Measurements from ENCODE around the gene NFYA.

NFYA gene

DNA sequence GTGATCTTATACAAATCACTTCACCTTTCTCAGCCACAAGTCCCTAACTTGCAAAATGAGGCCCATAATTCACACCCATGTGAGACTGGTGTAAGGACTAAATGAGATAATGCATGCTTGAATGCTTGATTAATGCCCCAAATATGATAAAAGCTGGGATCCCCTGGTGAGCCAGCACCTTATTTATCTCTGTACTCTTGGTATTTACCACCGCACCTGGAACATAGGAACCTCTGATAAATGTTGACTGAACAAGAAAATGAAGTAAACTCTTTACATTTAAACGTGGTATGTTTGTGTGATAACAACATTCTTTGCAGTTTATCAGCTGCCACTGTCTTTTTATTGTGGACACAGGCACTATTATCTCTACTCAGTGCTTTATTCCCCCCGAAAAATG lies 22.2 kb upstream of the NFYA start:
- no peaks in the 10 kb centered on the region for H3K9me3 Mint-ChIP-seq
- no peak overlapping the region for H3K4me3 Mint-ChIP-seq
- ATAC-seq (replicated peaks; ENCODE audit: extremely low read depth, poor library complexity, severe bottlenecking) (no peak), DNase-seq (ENCODE audit: low spot score in 2 of 2) (no peak)
- peaks cover 3% of the 10 kb centered on the region for H3K36me3 Mint-ChIP-seq (ENCODE audit: insufficient read depth)
- H3K4me1 Mint-ChIP-seq = peaks cover 12% of the 10 kb centered on the region
- H3K27me3 Mint-ChIP-seq = no peaks in the 10 kb centered on the region
- H3K27ac Mint-ChIP-seq (ENCODE audit: low read depth) = no peak overlapping the region

DNA sequence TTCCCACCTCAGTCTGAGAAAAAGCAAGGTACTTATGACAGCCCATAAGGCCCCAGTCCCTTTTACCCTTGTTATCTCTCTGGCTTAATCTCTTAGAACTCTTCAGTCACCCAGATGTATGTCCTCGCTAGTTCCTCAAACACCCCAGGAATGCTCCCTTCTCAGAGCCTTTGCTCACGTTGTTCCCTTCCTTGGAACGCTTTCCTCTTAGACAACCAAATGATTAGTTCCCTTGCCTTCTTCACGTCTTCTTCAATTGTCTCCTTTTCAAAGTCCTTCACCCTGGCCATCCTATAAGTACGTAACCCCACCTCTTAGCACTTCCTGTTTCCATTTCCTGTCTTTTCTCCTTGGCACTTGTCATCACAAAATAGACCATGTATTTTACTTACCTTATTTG lies 20.9 kb upstream of the NFYA start:
- no peak for DNase-seq (ENCODE audit: low spot score in 2 of 2)
- Mint-ChIP-seq H3K4me3 (no peak overlapping the region), H3K27me3 (no peaks in the 10 kb centered on the region), H3K36me3 (ENCODE audit: insufficient read depth) (peaks cover 3% of the 10 kb centered on the region), H3K27ac (ENCODE audit: low read depth) (peak overlapping the region; percentile 11), H3K4me1 (peaks cover 12% of the 10 kb centered on the region), H3K9me3 (no peaks in the 10 kb centered on the region)
- ATAC-seq (replicated peaks; ENCODE audit: extremely low read depth, poor library complexity, severe bottlenecking) = no peak

DNA sequence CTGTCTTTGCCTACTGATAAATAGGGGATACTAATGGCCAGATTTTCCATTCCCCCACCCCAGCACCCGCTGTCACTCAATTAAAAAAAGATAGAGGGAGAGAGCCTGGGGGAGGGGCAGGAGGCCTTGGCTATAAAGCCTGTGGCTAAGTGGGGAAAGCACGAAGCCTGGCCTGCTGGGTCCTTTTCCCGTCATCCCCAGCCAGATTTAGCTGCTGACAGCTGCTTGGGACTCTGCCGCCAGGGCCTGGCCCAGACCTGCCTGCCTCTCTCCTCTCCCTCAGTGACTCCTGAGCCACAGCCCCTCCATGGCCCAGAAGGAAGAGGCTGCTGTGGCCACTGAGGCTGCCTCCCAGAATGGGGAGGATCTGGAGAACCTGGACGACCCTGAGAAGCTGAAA lies 19.7 kb upstream of the NFYA start, which contains the start of gene APOBEC2:
APOBEC2 (plus strand) TSS at position 162 of the 400 bp plus-strand sequence; CDS start at position 308, 146 bp downstream.
- H3K27me3 Mint-ChIP-seq = no peaks in the 10 kb centered on the region
- no peaks in the 10 kb centered on the region for H3K9me3 Mint-ChIP-seq
- ATAC-seq (replicated peaks; ENCODE audit: extremely low read depth, poor library complexity, severe bottlenecking) = no peak
- peak within 1 kb of the TSS; percentile 11 for H3K27ac Mint-ChIP-seq (ENCODE audit: low read depth)
- no peak within 1 kb of the TSS for H3K4me3 Mint-ChIP-seq
- peaks cover 12% of the 10 kb centered on the region for H3K4me1 Mint-ChIP-seq
- DNase-seq (ENCODE audit: low spot score in 2 of 2) = no peak
- H3K36me3 Mint-ChIP-seq (ENCODE audit: insufficient read depth) = peaks cover 6% of the 10 kb centered on the region

DNA sequence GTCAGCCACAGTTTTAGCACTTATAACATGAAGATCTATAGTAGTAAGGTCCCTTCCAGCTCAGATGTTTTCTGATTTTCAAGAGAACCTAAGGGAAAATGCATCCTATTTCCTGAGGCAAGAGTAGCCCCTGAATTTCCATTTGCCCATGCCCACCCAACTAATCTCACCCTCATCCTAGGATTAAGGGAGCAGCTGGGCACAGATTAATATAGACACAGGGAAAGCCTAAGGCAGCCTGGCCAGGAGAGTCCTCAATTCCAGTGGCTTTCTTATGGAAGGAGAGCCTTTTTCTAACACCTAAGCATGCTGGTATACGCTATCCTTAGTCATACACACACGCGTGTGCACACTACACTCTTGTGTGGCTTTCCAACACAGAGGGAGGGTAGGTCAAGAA lies 18.3 kb upstream of the NFYA start:
- Mint-ChIP-seq H3K4me3 (no peak overlapping the region), H3K4me1 (peaks cover 12% of the 10 kb centered on the region), H3K36me3 (ENCODE audit: insufficient read depth) (peaks cover 6% of the 10 kb centered on the region), H3K9me3 (no peaks in the 10 kb centered on the region), H3K27ac (ENCODE audit: low read depth) (no peak overlapping the region), H3K27me3 (no peaks in the 10 kb centered on the region)
- DNase-seq (ENCODE audit: low spot score in 2 of 2) (no peak), ATAC-seq (replicated peaks; ENCODE audit: extremely low read depth, poor library complexity, severe bottlenecking) (no peak)

DNA sequence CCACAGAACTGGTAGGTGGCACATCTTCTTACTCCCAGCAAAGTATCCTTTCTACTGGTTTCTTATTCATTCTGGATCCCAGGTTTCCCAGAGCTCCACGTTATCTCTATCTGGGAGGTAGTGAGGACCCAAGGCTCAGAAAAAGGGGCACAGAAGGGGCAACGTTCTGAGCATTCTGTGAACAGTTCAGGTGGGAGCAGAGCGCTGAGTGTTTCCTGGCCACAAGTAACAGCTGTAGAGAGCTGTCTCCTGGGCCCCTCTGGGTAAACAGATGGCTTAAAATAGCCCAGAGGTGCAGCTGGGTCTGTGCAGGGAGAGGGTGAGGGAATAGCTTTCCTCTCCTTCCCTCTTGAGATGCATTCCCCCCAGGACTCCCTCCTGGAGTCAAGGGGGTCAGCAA lies 17.6 kb upstream of the NFYA start:
- DNase-seq (ENCODE audit: low spot score in 2 of 2) (no peak), ATAC-seq (replicated peaks; ENCODE audit: extremely low read depth, poor library complexity, severe bottlenecking) (no peak)
- peaks cover 6% of the 10 kb centered on the region for H3K36me3 Mint-ChIP-seq (ENCODE audit: insufficient read depth)
- no peak overlapping the region for H3K27ac Mint-ChIP-seq (ENCODE audit: low read depth)
- no peak overlapping the region for H3K4me3 Mint-ChIP-seq
- H3K4me1 Mint-ChIP-seq = peaks cover 12% of the 10 kb centered on the region
- no peaks in the 10 kb centered on the region for H3K27me3 Mint-ChIP-seq
- no peaks in the 10 kb centered on the region for H3K9me3 Mint-ChIP-seq

DNA sequence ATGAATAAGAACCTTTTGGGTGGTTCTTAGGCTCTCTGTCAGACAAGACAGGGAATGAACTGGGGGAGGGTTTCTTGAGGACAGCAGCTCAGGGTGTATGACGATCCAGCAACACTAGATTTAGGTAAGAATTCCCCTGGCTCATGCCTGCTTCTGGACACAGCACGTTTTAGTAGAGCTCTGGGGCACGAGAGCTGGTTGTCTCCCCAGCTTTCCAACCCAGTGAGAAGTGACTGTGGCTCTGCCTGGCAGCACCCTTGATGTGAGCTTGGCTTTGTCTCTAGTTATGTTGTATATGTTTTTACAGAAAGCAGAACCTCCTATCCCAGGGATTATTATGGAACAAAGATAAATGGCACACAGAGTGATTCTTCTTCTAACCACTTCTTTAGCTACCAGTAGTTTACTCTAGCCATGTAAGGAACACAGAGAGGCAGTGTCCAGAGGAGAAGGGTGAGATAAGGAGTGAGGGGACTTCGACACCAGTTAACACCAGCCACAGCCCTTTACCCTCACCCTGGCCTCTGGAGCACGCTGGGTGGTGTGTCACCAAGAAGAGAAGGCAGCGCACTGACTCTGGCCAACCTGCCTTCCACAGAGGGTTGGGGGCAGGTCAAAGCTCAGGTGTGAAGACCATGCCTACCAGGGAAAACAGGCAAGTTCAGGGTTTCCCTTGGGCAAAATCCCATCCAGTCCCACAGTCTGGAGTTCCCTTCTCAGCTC lies 15.8 kb upstream of the NFYA start:
- peaks cover 17% of the 10 kb centered on the region for H3K36me3 Mint-ChIP-seq (ENCODE audit: insufficient read depth)
- ATAC-seq (replicated peaks; ENCODE audit: extremely low read depth, poor library complexity, severe bottlenecking) (no peak), DNase-seq (ENCODE audit: low spot score in 2 of 2) (no peak)
- H3K27ac Mint-ChIP-seq (ENCODE audit: low read depth) = no peak overlapping the region
- H3K4me3 Mint-ChIP-seq = no peak overlapping the region
- no peaks in the 10 kb centered on the region for H3K9me3 Mint-ChIP-seq
- no peaks in the 10 kb centered on the region for H3K27me3 Mint-ChIP-seq
- H3K4me1 Mint-ChIP-seq = peaks cover 9% of the 10 kb centered on the region

DNA sequence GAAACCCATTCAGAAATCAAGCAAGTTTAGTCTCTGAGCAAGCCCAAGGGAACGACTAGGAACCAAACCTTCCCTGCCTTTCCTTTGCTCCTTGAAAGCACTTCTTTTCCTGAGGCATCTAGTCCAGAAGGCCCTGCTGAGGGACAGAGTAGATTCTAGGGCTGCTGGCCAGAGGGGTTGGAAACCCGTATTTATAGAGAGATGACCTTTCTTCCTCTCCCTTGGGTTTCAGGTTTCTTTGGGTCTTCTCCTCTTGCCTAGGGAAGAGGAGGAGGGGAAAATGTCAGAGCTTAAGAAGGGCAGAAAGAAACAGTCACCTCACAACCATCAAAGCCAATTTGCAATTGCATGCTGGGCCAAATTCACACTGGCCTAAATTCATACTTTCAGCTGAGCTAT lies 14.0 kb upstream of the NFYA start:
- ATAC-seq (replicated peaks; ENCODE audit: extremely low read depth, poor library complexity, severe bottlenecking) (no peak), DNase-seq (ENCODE audit: low spot score in 2 of 2) (no peak)
- no peak overlapping the region for H3K4me3 Mint-ChIP-seq
- H3K4me1 Mint-ChIP-seq = no peaks in the 10 kb centered on the region
- no peak overlapping the region for H3K27ac Mint-ChIP-seq (ENCODE audit: low read depth)
- H3K9me3 Mint-ChIP-seq = no peaks in the 10 kb centered on the region
- H3K36me3 Mint-ChIP-seq (ENCODE audit: insufficient read depth) = peaks cover 20% of the 10 kb centered on the region
- no peaks in the 10 kb centered on the region for H3K27me3 Mint-ChIP-seq

DNA sequence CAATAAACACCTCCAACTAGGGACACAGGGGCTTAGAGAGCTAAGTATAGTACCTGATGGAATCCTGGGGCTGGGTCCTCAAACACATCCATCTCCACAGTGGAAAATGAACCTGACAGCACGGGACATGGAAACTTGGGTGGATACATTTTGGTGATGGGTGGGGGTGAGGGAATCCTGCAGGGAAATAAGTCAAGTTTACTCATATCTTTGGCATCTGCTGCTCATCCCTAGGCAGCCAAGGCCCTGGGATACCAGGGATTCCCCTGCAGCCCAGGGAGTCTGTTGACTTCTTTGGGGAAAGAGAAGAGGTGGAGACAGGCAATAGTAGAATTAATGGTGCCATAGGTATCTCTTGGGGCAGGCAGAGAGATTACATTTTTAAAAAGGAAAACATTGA lies 13.2 kb upstream of the NFYA start:
- Mint-ChIP-seq H3K36me3 (ENCODE audit: insufficient read depth) (peaks cover 23% of the 10 kb centered on the region), H3K27ac (ENCODE audit: low read depth) (no peak overlapping the region), H3K4me3 (no peak overlapping the region), H3K4me1 (no peaks in the 10 kb centered on the region), H3K27me3 (no peaks in the 10 kb centered on the region), H3K9me3 (no peaks in the 10 kb centered on the region)
- no peak for DNase-seq (ENCODE audit: low spot score in 2 of 2)
- ATAC-seq (replicated peaks; ENCODE audit: extremely low read depth, poor library complexity, severe bottlenecking) = no peak

DNA sequence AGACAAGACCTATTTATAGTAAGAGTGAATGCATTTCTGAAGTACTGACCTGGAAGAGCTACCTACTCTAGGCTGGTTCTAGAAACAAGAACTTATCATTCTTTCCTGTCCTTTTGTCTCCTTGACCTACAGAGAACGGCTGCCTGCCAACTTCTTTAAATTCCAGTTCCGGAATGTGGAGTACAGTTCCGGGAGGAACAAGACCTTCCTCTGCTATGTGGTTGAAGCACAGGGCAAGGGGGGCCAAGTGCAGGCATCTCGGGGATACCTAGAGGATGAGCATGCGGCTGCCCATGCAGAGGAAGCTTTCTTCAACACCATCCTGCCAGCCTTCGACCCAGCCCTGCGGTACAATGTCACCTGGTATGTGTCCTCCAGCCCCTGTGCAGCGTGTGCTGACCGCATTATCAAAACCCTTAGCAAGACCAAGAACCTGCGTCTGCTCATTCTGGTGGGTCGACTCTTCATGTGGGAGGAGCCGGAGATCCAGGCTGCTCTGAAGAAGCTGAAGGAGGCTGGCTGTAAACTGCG lies 11.5 kb upstream of the NFYA start:
- Mint-ChIP-seq H3K27me3 (no peaks in the 10 kb centered on the region), H3K4me1 (no peaks in the 10 kb centered on the region), H3K4me3 (no peak overlapping the region), H3K9me3 (no peaks in the 10 kb centered on the region), H3K27ac (ENCODE audit: low read depth) (no peak overlapping the region), H3K36me3 (ENCODE audit: insufficient read depth) (peaks cover 34% of the 10 kb centered on the region)
- ATAC-seq (replicated peaks; ENCODE audit: extremely low read depth, poor library complexity, severe bottlenecking) = no peak
- DNase-seq (ENCODE audit: low spot score in 2 of 2) = no peak

DNA sequence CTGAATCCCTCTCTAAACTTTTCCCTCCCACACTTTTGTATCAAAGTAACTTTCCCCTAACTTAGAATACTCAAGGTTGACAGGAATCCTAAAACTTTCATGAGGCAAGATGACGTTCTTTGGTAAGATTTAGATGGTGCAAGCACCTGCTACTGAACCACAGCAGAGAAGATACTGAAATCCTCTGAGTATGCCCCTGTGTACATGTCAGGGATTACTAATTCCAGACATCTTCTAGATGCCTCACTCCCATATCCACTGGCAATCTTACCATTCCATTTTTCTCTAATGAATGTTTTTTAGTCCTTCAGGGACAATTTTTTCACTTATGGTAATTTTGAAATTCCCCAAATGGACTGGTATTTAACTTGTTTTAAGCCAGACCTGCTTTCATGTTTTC lies 10.7 kb upstream of the NFYA start:
- Mint-ChIP-seq H3K9me3 (no peaks in the 10 kb centered on the region), H3K27ac (ENCODE audit: low read depth) (no peak overlapping the region), H3K36me3 (ENCODE audit: insufficient read depth) (peaks cover 41% of the 10 kb centered on the region), H3K4me3 (no peak overlapping the region), H3K4me1 (peaks cover 6% of the 10 kb centered on the region), H3K27me3 (no peaks in the 10 kb centered on the region)
- ATAC-seq (replicated peaks; ENCODE audit: extremely low read depth, poor library complexity, severe bottlenecking) = no peak
- DNase-seq (ENCODE audit: low spot score in 2 of 2) = no peak

DNA sequence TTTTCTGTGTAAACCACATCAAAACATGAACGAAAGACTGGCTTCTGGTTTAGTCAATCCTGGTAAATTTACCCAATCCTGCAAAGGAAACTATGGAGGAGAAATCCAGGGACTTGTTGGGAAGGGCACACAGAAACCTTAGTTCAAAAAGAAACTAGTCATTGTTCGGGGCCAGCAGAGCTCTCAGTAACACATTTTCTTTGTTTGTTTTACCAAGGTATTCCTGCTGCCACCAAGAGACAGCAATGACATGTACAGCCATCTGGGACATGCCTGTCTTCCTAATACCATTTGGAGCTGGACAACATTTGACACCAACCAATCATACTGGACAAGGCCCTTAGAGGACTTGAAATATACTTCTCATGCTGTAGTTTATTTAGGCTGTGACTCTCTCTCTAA lies 8.9 kb upstream of the NFYA start:
- DNase-seq (ENCODE audit: low spot score in 2 of 2) = no peak
- Mint-ChIP-seq H3K27ac (ENCODE audit: low read depth) (no peak overlapping the region), H3K27me3 (no peaks in the 10 kb centered on the region), H3K36me3 (ENCODE audit: insufficient read depth) (peaks cover 44% of the 10 kb centered on the region), H3K4me1 (peaks cover 8% of the 10 kb centered on the region), H3K9me3 (no peaks in the 10 kb centered on the region), H3K4me3 (no peak overlapping the region)
- ATAC-seq (replicated peaks; ENCODE audit: extremely low read depth, poor library complexity, severe bottlenecking) = no peak

DNA sequence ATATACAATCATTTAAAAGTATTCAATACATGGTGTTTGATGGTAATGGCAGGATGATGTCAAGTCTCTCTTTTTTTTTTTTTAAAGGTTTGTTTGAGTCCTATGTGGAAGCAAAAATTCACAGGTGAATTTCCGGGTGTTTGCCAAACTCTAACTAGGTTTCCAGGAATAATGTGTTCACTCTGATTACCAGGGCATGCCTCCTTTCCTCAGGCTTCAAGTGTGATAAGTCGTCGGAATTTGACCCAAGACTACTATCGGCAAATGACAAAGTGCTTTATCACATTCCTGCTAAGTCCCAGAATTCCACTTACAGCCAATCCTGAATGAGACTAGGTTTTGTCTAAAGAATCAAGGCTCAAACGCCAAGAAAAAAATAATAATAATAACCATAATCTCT lies 7.9 kb upstream of the NFYA start:
- Mint-ChIP-seq H3K4me3 (no peak overlapping the region), H3K36me3 (ENCODE audit: insufficient read depth) (peaks cover 44% of the 10 kb centered on the region), H3K4me1 (peaks cover 8% of the 10 kb centered on the region), H3K27ac (ENCODE audit: low read depth) (no peak overlapping the region), H3K9me3 (no peaks in the 10 kb centered on the region), H3K27me3 (no peaks in the 10 kb centered on the region)
- DNase-seq (ENCODE audit: low spot score in 2 of 2) (no peak), ATAC-seq (replicated peaks; ENCODE audit: extremely low read depth, poor library complexity, severe bottlenecking) (no peak)

DNA sequence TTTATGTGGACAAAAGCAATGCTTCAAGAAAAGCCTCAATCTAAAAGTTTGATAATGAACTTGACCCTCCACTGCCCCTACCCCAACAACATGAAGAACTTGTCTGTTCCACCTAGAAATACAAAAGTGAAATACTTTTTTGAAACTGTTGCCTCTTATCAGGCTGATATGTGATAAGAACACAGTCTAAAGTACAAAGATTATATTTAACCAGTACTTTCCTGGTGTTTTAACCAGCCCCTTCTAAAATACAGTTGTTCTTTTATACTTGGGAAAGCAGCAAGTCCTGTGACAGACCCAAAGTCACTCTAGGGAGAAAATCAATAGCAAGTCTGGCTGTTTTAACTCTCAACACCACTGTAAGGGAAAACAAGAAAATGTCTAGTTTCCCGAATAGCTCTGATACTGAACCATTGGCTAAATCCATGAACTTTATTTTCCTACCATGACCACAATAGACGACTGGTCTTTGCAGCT lies 7.2 kb upstream of the NFYA start:
- no peak overlapping the region for H3K4me3 Mint-ChIP-seq
- no peaks in the 10 kb centered on the region for H3K27me3 Mint-ChIP-seq
- no peaks in the 10 kb centered on the region for H3K9me3 Mint-ChIP-seq
- ATAC-seq (replicated peaks; ENCODE audit: extremely low read depth, poor library complexity, severe bottlenecking) (no peak), DNase-seq (ENCODE audit: low spot score in 2 of 2) (no peak)
- H3K4me1 Mint-ChIP-seq = peaks cover 14% of the 10 kb centered on the region
- H3K36me3 Mint-ChIP-seq (ENCODE audit: insufficient read depth) = peaks cover 44% of the 10 kb centered on the region
- H3K27ac Mint-ChIP-seq (ENCODE audit: low read depth) = no peak overlapping the region
